ENCODE measurements around the gene ADAM12.

- TF ChIP-seq JUND (IDR thresholded peaks at IDR 0.05) (no peak), CTCF (IDR thresholded peaks at IDR 0.05) (no peak), USF1 (IDR thresholded peaks at IDR 0.05; ENCODE audit: borderline replicate concordance, low read depth) (no peak), ZBTB33 (IDR thresholded peaks at IDR 0.05; ENCODE audit: borderline replicate concordance, low read depth) (no peak), POLR2AphosphoS5 (IDR thresholded peaks at IDR 0.05; ENCODE audit: low read depth, low read length) (no peak), NRF1 (IDR thresholded peaks at IDR 0.05; ENCODE audit: low read depth, low read length) (no peak), PBX3 (IDR thresholded peaks at IDR 0.05) (no peak), EP300 (IDR thresholded peaks at IDR 0.05; ENCODE audit: borderline replicate concordance in 1 of 2, low read depth in 1 of 2, low read length in 1 of 2) (no peak), MAX (IDR thresholded peaks at IDR 0.05; ENCODE audit: low read depth) (no peak), YY1 (IDR thresholded peaks at IDR 0.05; ENCODE audit: low read depth) (no peak), RAD21 (IDR thresholded peaks at IDR 0.05; ENCODE audit: low read length) (no peak), FOSL2 (IDR thresholded peaks at IDR 0.05; ENCODE audit: borderline replicate concordance, low read depth) (no peak), SIN3A (IDR thresholded peaks at IDR 0.05; ENCODE audit: borderline replicate concordance, low read depth, low read length) (no peak)
Observed at GRCh38 chr10:126129026-126129425, 259.3 kb downstream of the ADAM12 start.

Measured in SK-N-SH (cell line).